GM23338 (cell line): ENCODE results near the gene DOCK3. TPM values are rescaled to one million over a fixed set of nuclear protein-coding genes. Genes with fewer than 3 reads are reported as not detected.

Experiments used
- ATAC-seq: fragments of 200-7000 bp; cut with Tn5 transposase; 3 replicates; pipeline ENCODE4 v1.9.1; 2020
- DNase-seq: peaks from one replicate; pipeline ENCODE4 v3.0.0-alpha.2; 2015; ENCODE audit warnings: low spot score
- H2AFZ ChIP-seq: fragments of 200-600 bp; sonication (generic); 2 replicates; pipeline ENCODE4 v1.8.0; 2016; ENCODE audit warnings: antibody characterized with exemption, mild to moderate bottlenecking, moderate library complexity
- H3F3A ChIP-seq: fragments of 200-600 bp; sonication (generic); replicated peaks from 2 replicates; pipeline ENCODE4 v1.8.0; 2017; ENCODE audit warnings: antibody characterized with exemption, mixed run types, low read depth
- H3K27ac ChIP-seq: fragments of 200-600 bp; sonication (generic); 2 replicates; pipeline ENCODE4 v1.6.1; 2016; ENCODE audit warnings: low read depth
- H3K27me3 ChIP-seq: fragments of 200-600 bp; sonication (generic); 2 replicates; pipeline ENCODE4 v1.8.0; 2016; ENCODE audit warnings: mild to moderate bottlenecking, mixed run types, moderate library complexity; ENCODE audit not compliant: insufficient read depth
- H3K36me3 ChIP-seq: fragments of 200-600 bp; sonication (generic); 2 replicates; pipeline ENCODE4 v1.8.0; 2016; ENCODE audit warnings: mild to moderate bottlenecking; ENCODE audit not compliant: insufficient read depth
- H3K4me1 ChIP-seq: fragments of 200-600 bp; sonication (generic); 2 replicates; pipeline ENCODE4 v1.8.0; 2016; ENCODE audit warnings: mild to moderate bottlenecking, moderate library complexity; ENCODE audit not compliant: insufficient read depth
- H3K4me2 ChIP-seq: fragments of 200-600 bp; sonication (generic); 2 replicates; pipeline ENCODE4 v1.7.1; 2017; ENCODE audit warnings: mixed run types
- H3K4me3 ChIP-seq: fragments of 200-600 bp; sonication (generic); 2 replicates; pipeline ENCODE4 v1.6.1; 2016; ENCODE audit warnings: mixed run types
- H3K79me2 ChIP-seq: fragments of 200-600 bp; sonication (generic); replicated peaks from 2 replicates; pipeline ENCODE4 v1.8.0; 2017; ENCODE audit warnings: mild to moderate bottlenecking; ENCODE audit not compliant: insufficient read depth
- H3K9me2 ChIP-seq: fragments of 200-600 bp; sonication (generic); 2 replicates; pipeline ENCODE4 v1.8.0; 2017; ENCODE audit not compliant: insufficient read depth
- H4K20me1 ChIP-seq: fragments of 200-600 bp; sonication (generic); replicated peaks from 2 replicates; pipeline ENCODE4 v1.8.0; 2017; ENCODE audit warnings: mild to moderate bottlenecking; ENCODE audit not compliant: insufficient read depth
- H3K27ac Mint-ChIP-seq: 2 replicates; pipeline ENCODE4 v1.8.0; 2020; ENCODE audit warnings: inconsistent platforms, mild to moderate bottlenecking, moderate library complexity, mixed read lengths
- H3K27me3 Mint-ChIP-seq: 3 replicates; pipeline ENCODE4 v1.8.0; 2022; ENCODE audit warnings: low read depth, mild to moderate bottlenecking, moderate library complexity, mixed read lengths, inconsistent platforms; ENCODE audit not compliant: insufficient read depth, poor library complexity
- H3K36me3 Mint-ChIP-seq: 3 replicates; pipeline ENCODE4 v1.8.0; 2021; ENCODE audit warnings: low read depth, mild to moderate bottlenecking, inconsistent platforms, moderate library complexity, mixed read lengths
- H3K4me1 Mint-ChIP-seq: 3 replicates; pipeline ENCODE4 v1.8.0; 2020; ENCODE audit warnings: mild to moderate bottlenecking, inconsistent platforms, mixed read lengths
- H3K4me3 Mint-ChIP-seq: 3 replicates; pipeline ENCODE4 v1.8.0; 2021; ENCODE audit warnings: moderate library complexity, mild to moderate bottlenecking, inconsistent platforms, mixed read lengths
- H3K9me3 Mint-ChIP-seq: 3 replicates; pipeline ENCODE4 v1.8.0; 2020; ENCODE audit warnings: moderate library complexity, mild to moderate bottlenecking, inconsistent platforms, mixed read lengths
- CREB1 ChIP-seq: fragments of 250-450 bp; sonication (Bioruptor Pico); IDR thresholded peaks from 2 replicates; pipeline ENCODE4 v1.5.0; 2020; ENCODE audit warnings: low read depth, mild to moderate bottlenecking, moderate library complexity
- EZH2 ChIP-seq: fragments of 200-600 bp; sonication (generic); IDR thresholded peaks from one replicate; pipeline ENCODE4 v1.8.0; 2017; ENCODE audit warnings: antibody characterized with exemption, mild to moderate bottlenecking, low read depth; ENCODE audit not compliant: unreplicated experiment
- EZH2phosphoT487 ChIP-seq: fragments of 200-600 bp; sonication (generic); IDR thresholded peaks from one replicate; pipeline ENCODE4 v1.8.1; 2018; ENCODE audit warnings: antibody characterized with exemption; ENCODE audit not compliant: unreplicated experiment
- JUNB ChIP-seq: IDR thresholded peaks from one replicate; pipeline ENCODE4 v1.6.1; 2016; ENCODE audit warnings: antibody characterized with exemption; ENCODE audit not compliant: unreplicated experiment
- NANOG ChIP-seq: IDR thresholded peaks from 2 replicates; pipeline ENCODE4 v1.6.1; 2016; ENCODE audit warnings: antibody characterized with exemption, borderline replicate concordance
- POLR2AphosphoS5 ChIP-seq: IDR thresholded peaks from 2 replicates; pipeline ENCODE4 v1.6.1; 2016; ENCODE audit warnings: antibody characterized with exemption, low read depth
- STAT1 ChIP-seq: IDR thresholded peaks from one replicate; pipeline ENCODE4 v1.6.1; 2016; ENCODE audit warnings: antibody characterized with exemption; ENCODE audit not compliant: unreplicated experiment
- ZNF114 ChIP-seq: fragments of 250-450 bp; sonication (Bioruptor Pico); IDR thresholded peaks from 2 replicates; pipeline ENCODE4 v1.5.0; 2020; ENCODE audit warnings: mild to moderate bottlenecking, moderate library complexity
- ZNF331 ChIP-seq: fragments of 250-450 bp; sonication (Bioruptor Pico); IDR thresholded peaks from 2 replicates; pipeline ENCODE4 v1.5.0; 2020; ENCODE audit warnings: low read depth, mild to moderate bottlenecking, moderate library complexity
- polyA plus RNA-seq: library from polyadenylated mRNA; unstranded; fragments of >200 nt; fragmentation: Nextera tagmentation; extraction: Ambion mirVana; gene quantifications from 2 replicates; pipeline ENCODE4 v1.2.1, GENCODE V29; 2016
- total RNA-seq: library from RNA; depleted of rRNA; stranded (reverse); fragments of >200 nt; shearing (Covaris generic); gene quantifications from 2 replicates; pipeline ENCODE4 v1.2.3, GENCODE V29; 2014
- TF ChIP-seq, protein P1 (sequence below): IDR thresholded peaks from one replicate; pipeline ENCODE4 v1.6.1; 2018; ENCODE audit warnings: antibody characterized with exemption; ENCODE audit not compliant: unreplicated experiment
- TF ChIP-seq, protein P2 (sequence below): IDR thresholded peaks from 2 replicates; pipeline ENCODE4 v1.6.1; 2016; ENCODE audit warnings: antibody characterized with exemption
- TF ChIP-seq, protein P3 (sequence below): fragments of 250-450 bp; sonication (Bioruptor Pico); IDR thresholded peaks from 2 replicates; pipeline ENCODE4 v1.5.0; 2020; ENCODE audit warnings: mild to moderate bottlenecking, moderate library complexity
- TF ChIP-seq, protein P4 (sequence below), 2 experiments: fragments of 200-600 bp in 1 of 2; sonication (generic) in 1 of 2; conservative IDR thresholded peaks; 2 replicates each; pipeline versions ENCODE4 v1.5.1 to v1.6.1; 2016 to 2017; ENCODE audit warnings: antibody characterized with exemption in 2 of 2, low read depth in 2 of 2, mild to moderate bottlenecking in 2 of 2, moderate library complexity in 1 of 2

DOCK3 gene
- total and polyA plus RNA-seq, 2 experiments from 2014 or later: 2.4 to 5.6 TPM

DNA sequence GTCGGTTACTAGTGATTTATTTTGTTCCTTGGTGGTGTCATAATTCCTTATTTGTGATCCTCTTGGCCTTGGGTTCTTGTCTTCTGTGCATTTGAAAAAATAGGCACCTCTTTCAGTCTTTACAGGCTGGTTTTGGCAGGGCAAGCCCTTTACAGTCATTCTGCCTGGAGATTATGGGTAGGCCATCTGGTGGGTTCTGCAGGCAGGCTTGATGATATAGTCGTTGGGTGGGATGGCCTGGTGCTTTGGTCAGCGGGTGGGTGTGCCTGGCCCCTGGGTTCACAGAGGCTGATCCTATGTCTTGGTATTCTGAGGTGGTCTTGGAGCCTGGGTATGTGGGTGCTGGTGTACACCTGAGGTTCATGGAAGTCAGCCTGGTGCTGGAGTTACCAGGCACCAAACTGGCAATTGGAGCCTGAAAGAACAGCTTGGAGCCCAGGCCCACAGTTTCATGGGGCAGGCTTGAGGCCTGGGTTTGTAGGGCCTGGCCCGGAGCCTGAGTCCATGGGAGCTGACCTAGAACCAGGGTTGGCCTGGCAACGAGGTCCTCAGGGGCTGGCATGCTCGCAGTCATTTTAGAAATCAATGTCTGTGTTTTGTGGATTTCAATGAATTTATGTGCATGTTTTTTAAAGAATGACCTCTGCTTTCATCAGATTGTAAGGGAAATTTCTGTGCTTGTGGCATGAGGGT, 63.3 kb downstream of the DOCK3 start:
- Histone ChIP-seq H3F3A (0 out of 2 replicates have a peak, but pooled peaks cover 4% of the 10 kb centered on the region), H3K4me2 (peak overlapping the region; percentile 53), H3K79me2 (peaks cover 63% of the 10 kb centered on the region), H4K20me1 (no peaks in the 10 kb centered on the region), H2AFZ (no peak overlapping the region), H3K4me1 (peaks cover 24% of the 10 kb centered on the region), H3K9me2 (no peaks in the 10 kb centered on the region), H3K4me3 (no peak overlapping the region), H3K36me3 (no peaks in the 10 kb centered on the region; the same call in 1 of the 2 replicates), H3K27ac (peak overlapping the region; percentile 6), H3K27me3 (no peaks in the 10 kb centered on the region)
- peak; percentile 59 for ATAC-seq
- no peak for TF ChIP-seq EZH2
- TF ChIP-seq, protein P1, sequence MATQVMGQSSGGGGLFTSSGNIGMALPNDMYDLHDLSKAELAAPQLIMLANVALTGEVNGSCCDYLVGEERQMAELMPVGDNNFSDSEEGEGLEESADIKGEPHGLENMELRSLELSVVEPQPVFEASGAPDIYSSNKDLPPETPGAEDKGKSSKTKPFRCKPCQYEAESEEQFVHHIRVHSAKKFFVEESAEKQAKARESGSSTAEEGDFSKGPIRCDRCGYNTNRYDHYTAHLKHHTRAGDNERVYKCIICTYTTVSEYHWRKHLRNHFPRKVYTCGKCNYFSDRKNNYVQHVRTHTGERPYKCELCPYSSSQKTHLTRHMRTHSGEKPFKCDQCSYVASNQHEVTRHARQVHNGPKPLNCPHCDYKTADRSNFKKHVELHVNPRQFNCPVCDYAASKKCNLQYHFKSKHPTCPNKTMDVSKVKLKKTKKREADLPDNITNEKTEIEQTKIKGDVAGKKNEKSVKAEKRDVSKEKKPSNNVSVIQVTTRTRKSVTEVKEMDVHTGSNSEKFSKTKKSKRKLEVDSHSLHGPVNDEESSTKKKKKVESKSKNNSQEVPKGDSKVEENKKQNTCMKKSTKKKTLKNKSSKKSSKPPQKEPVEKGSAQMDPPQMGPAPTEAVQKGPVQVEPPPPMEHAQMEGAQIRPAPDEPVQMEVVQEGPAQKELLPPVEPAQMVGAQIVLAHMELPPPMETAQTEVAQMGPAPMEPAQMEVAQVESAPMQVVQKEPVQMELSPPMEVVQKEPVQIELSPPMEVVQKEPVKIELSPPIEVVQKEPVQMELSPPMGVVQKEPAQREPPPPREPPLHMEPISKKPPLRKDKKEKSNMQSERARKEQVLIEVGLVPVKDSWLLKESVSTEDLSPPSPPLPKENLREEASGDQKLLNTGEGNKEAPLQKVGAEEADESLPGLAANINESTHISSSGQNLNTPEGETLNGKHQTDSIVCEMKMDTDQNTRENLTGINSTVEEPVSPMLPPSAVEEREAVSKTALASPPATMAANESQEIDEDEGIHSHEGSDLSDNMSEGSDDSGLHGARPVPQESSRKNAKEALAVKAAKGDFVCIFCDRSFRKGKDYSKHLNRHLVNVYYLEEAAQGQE: no peak
- TF ChIP-seq EZH2phosphoT487: no peak
- TF ChIP-seq, protein P2, sequence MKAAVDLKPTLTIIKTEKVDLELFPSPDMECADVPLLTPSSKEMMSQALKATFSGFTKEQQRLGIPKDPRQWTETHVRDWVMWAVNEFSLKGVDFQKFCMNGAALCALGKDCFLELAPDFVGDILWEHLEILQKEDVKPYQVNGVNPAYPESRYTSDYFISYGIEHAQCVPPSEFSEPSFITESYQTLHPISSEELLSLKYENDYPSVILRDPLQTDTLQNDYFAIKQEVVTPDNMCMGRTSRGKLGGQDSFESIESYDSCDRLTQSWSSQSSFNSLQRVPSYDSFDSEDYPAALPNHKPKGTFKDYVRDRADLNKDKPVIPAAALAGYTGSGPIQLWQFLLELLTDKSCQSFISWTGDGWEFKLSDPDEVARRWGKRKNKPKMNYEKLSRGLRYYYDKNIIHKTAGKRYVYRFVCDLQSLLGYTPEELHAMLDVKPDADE: no peak
- TF ChIP-seq CREB1 (CRISPR knock-in tag): no peak
- no peak for TF ChIP-seq JUNB
- TF ChIP-seq, protein P3, sequence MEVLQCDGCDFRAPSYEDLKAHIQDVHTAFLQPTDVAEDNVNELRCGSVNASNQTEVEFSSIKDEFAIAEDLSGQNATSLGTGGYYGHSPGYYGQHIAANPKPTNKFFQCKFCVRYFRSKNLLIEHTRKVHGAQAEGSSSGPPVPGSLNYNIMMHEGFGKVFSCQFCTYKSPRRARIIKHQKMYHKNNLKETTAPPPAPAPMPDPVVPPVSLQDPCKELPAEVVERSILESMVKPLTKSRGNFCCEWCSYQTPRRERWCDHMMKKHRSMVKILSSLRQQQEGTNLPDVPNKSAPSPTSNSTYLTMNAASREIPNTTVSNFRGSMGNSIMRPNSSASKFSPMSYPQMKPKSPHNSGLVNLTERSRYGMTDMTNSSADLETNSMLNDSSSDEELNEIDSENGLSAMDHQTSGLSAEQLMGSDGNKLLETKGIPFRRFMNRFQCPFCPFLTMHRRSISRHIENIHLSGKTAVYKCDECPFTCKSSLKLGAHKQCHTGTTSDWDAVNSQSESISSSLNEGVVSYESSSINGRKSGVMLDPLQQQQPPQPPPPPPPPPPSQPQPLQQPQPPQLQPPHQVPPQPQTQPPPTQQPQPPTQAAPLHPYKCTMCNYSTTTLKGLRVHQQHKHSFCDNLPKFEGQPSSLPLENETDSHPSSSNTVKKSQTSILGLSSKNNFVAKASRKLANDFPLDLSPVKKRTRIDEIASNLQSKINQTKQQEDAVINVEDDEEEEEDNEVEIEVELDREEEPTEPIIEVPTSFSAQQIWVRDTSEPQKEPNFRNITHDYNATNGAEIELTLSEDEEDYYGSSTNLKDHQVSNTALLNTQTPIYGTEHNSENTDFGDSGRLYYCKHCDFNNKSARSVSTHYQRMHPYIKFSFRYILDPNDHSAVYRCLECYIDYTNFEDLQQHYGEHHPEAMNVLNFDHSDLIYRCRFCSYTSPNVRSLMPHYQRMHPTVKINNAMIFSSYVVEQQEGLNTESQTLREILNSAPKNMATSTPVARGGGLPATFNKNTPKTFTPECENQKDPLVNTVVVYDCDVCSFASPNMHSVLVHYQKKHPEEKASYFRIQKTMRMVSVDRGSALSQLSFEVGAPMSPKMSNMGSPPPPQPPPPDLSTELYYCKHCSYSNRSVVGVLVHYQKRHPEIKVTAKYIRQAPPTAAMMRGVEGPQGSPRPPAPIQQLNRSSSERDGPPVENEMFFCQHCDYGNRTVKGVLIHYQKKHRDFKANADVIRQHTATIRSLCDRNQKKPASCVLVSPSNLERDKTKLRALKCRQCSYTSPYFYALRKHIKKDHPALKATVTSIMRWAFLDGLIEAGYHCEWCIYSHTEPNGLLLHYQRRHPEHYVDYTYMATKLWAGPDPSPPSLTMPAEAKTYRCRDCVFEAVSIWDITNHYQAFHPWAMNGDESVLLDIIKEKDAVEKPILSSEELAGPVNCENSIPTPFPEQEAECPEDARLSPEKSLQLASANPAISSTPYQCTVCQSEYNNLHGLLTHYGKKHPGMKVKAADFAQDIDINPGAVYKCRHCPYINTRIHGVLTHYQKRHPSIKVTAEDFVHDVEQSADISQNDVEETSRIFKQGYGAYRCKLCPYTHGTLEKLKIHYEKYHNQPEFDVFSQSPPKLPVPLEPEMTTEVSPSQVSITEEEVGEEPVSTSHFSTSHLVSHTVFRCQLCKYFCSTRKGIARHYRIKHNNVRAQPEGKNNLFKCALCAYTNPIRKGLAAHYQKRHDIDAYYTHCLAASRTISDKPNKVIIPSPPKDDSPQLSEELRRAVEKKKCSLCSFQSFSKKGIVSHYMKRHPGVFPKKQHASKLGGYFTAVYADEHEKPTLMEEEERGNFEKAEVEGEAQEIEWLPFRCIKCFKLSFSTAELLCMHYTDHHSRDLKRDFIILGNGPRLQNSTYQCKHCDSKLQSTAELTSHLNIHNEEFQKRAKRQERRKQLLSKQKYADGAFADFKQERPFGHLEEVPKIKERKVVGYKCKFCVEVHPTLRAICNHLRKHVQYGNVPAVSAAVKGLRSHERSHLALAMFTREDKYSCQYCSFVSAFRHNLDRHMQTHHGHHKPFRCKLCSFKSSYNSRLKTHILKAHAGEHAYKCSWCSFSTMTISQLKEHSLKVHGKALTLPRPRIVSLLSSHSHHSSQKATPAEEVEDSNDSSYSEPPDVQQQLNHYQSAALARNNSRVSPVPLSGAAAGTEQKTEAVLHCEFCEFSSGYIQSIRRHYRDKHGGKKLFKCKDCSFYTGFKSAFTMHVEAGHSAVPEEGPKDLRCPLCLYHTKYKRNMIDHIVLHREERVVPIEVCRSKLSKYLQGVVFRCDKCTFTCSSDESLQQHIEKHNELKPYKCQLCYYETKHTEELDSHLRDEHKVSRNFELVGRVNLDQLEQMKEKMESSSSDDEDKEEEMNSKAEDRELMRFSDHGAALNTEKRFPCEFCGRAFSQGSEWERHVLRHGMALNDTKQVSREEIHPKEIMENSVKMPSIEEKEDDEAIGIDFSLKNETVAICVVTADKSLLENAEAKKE: no peak
- TF ChIP-seq ZNF331 (CRISPR knock-in tag): no peak
- TF ChIP-seq, protein P4, sequence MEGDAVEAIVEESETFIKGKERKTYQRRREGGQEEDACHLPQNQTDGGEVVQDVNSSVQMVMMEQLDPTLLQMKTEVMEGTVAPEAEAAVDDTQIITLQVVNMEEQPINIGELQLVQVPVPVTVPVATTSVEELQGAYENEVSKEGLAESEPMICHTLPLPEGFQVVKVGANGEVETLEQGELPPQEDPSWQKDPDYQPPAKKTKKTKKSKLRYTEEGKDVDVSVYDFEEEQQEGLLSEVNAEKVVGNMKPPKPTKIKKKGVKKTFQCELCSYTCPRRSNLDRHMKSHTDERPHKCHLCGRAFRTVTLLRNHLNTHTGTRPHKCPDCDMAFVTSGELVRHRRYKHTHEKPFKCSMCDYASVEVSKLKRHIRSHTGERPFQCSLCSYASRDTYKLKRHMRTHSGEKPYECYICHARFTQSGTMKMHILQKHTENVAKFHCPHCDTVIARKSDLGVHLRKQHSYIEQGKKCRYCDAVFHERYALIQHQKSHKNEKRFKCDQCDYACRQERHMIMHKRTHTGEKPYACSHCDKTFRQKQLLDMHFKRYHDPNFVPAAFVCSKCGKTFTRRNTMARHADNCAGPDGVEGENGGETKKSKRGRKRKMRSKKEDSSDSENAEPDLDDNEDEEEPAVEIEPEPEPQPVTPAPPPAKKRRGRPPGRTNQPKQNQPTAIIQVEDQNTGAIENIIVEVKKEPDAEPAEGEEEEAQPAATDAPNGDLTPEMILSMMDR (conservative IDR thresholded peaks at IDR 0.05; ENCODE audit: low read depth in 2 of 2): no peak
- TF ChIP-seq STAT1: no peak
- TF ChIP-seq NANOG: no peak
- no peak for TF ChIP-seq ZNF114
- no peak for TF ChIP-seq POLR2AphosphoS5
- Mint-ChIP-seq H3K4me3 (no peak overlapping the region), H3K9me3 (peaks cover 22% of the 10 kb centered on the region), H3K36me3 (peaks cover 16% of the 10 kb centered on the region), H3K4me1 (peaks cover 25% of the 10 kb centered on the region), H3K27ac (peak overlapping the region; percentile 57), H3K27me3 (no peaks in the 10 kb centered on the region)
- DNase-seq: peak; percentile 17
